ENCODE data around the gene USP47.

Gene USP47

GRCh38 chr11:11958403-11959231, 116.8 kb downstream of the USP47 start:
- Mint-ChIP-seq H3K9me3 (no peaks in the 10 kb centered on the region), H3K27ac (ENCODE audit: low read depth) (peak overlapping the region; percentile 39), H3K27me3 (no peaks in the 10 kb centered on the region), H3K4me1 (peaks cover 28% of the 10 kb centered on the region), H3K4me3 (no peak overlapping the region), H3K36me3 (ENCODE audit: insufficient read depth) (peaks cover 35% of the 10 kb centered on the region)
- no peak for ATAC-seq (replicated peaks; ENCODE audit: extremely low read depth, poor library complexity, severe bottlenecking)
- no peak for DNase-seq (ENCODE audit: low spot score in 2 of 2)

GRCh38 chr11:11959601-11960000, 117.8 kb downstream of the USP47 start:
- no peak for DNase-seq (ENCODE audit: low spot score in 2 of 2)
- Mint-ChIP-seq H3K36me3 (ENCODE audit: insufficient read depth) (peaks cover 30% of the 10 kb centered on the region), H3K27ac (ENCODE audit: low read depth) (peak overlapping the region; percentile 84), H3K4me1 (peaks cover 28% of the 10 kb centered on the region), H3K27me3 (no peaks in the 10 kb centered on the region), H3K4me3 (no peak overlapping the region), H3K9me3 (no peaks in the 10 kb centered on the region)
- no peak for ATAC-seq (replicated peaks; ENCODE audit: extremely low read depth, poor library complexity, severe bottlenecking)

GRCh38 chr11:11960687-11961086, 118.9 kb downstream of the USP47 start:
- Mint-ChIP-seq H3K4me1 (peaks cover 32% of the 10 kb centered on the region), H3K4me3 (peak overlapping the region; percentile 57), H3K27ac (ENCODE audit: low read depth) (peak overlapping the region; percentile 84), H3K9me3 (no peaks in the 10 kb centered on the region), H3K27me3 (no peaks in the 10 kb centered on the region), H3K36me3 (ENCODE audit: insufficient read depth) (peaks cover 20% of the 10 kb centered on the region)
- peak; percentile 93 for ATAC-seq (replicated peaks; ENCODE audit: extremely low read depth, poor library complexity, severe bottlenecking)
- no peak for DNase-seq (ENCODE audit: low spot score in 2 of 2)

- Mint-ChIP-seq H3K9me3 (no peaks in the 10 kb centered on the region), H3K27me3 (no peaks in the 10 kb centered on the region), H3K4me3 (no peak overlapping the region), H3K36me3 (ENCODE audit: insufficient read depth) (peaks cover 13% of the 10 kb centered on the region), H3K4me1 (peaks cover 37% of the 10 kb centered on the region), H3K27ac (ENCODE audit: low read depth) (no peak overlapping the region)
- no peak for ATAC-seq (replicated peaks; ENCODE audit: extremely low read depth, poor library complexity, severe bottlenecking)
- DNase-seq (ENCODE audit: low spot score in 2 of 2) = no peak
Observed at GRCh38 chr11:11961399-11962028, 119.7 kb downstream of the USP47 start.

- Mint-ChIP-seq H3K4me3 (no peak overlapping the region), H3K4me1 (peaks cover 38% of the 10 kb centered on the region)
- DNase-seq (ENCODE audit: low spot score in 2 of 2) = no peak
Observed at GRCh38 chr11:11963067-11963466, 121.3 kb downstream of the USP47 start.

GRCh38 chr11:11963842-11964773, 122.3 kb downstream of the USP47 start:
- no peak for ATAC-seq (replicated peaks; ENCODE audit: extremely low read depth, poor library complexity, severe bottlenecking)
- no peaks in the 10 kb centered on the region for H3K27me3 Mint-ChIP-seq
- peaks cover 4% of the 10 kb centered on the region for H3K36me3 Mint-ChIP-seq (ENCODE audit: insufficient read depth)
- no peak overlapping the region for H3K4me3 Mint-ChIP-seq
- H3K27ac Mint-ChIP-seq (ENCODE audit: low read depth) = peak overlapping the region; percentile 19
- H3K9me3 Mint-ChIP-seq = no peaks in the 10 kb centered on the region
- peaks cover 38% of the 10 kb centered on the region for H3K4me1 Mint-ChIP-seq
- DNase-seq (ENCODE audit: low spot score in 2 of 2) = no peak

More at GRCh38 chr11:11963067-11963466, 121.3 kb downstream of the USP47 start:
- Mint-ChIP-seq H3K27me3 (no peaks in the 10 kb centered on the region), H3K9me3 (no peaks in the 10 kb centered on the region), H3K27ac (ENCODE audit: low read depth) (no peak overlapping the region), H3K36me3 (ENCODE audit: insufficient read depth) (peaks cover 6% of the 10 kb centered on the region)
- ATAC-seq (replicated peaks; ENCODE audit: extremely low read depth, poor library complexity, severe bottlenecking) = no peak

GRCh38 chr11:11964774-11965150, 123.0 kb downstream of the USP47 start:
- no peak overlapping the region for H3K4me3 Mint-ChIP-seq
- peak overlapping the region; percentile 19 for H3K27ac Mint-ChIP-seq (ENCODE audit: low read depth)
- no peaks in the 10 kb centered on the region for H3K27me3 Mint-ChIP-seq
- H3K9me3 Mint-ChIP-seq = no peaks in the 10 kb centered on the region
- peaks cover 4% of the 10 kb centered on the region for H3K36me3 Mint-ChIP-seq (ENCODE audit: insufficient read depth)
- ATAC-seq (replicated peaks; ENCODE audit: extremely low read depth, poor library complexity, severe bottlenecking) (no peak), DNase-seq (ENCODE audit: low spot score in 2 of 2) (no peak)
- H3K4me1 Mint-ChIP-seq = peaks cover 35% of the 10 kb centered on the region

GRCh38 chr11:11965192-11965591, 123.4 kb downstream of the USP47 start:
- H3K9me3 Mint-ChIP-seq = no peaks in the 10 kb centered on the region
- no peak overlapping the region for H3K4me3 Mint-ChIP-seq
- peaks cover 31% of the 10 kb centered on the region for H3K4me1 Mint-ChIP-seq
- no peak for DNase-seq (ENCODE audit: low spot score in 2 of 2)
- H3K36me3 Mint-ChIP-seq (ENCODE audit: insufficient read depth) = peaks cover 4% of the 10 kb centered on the region
- no peaks in the 10 kb centered on the region for H3K27me3 Mint-ChIP-seq
- no peak overlapping the region for H3K27ac Mint-ChIP-seq (ENCODE audit: low read depth)
- ATAC-seq (replicated peaks; ENCODE audit: extremely low read depth, poor library complexity, severe bottlenecking) = no peak

GRCh38 chr11:11965656-11966353, 124.0 kb downstream of the USP47 start:
- Mint-ChIP-seq H3K4me3 (no peak overlapping the region), H3K27ac (ENCODE audit: low read depth) (peak overlapping the region; percentile 74), H3K36me3 (ENCODE audit: insufficient read depth) (peaks cover 4% of the 10 kb centered on the region), H3K27me3 (no peaks in the 10 kb centered on the region), H3K9me3 (no peaks in the 10 kb centered on the region), H3K4me1 (peaks cover 24% of the 10 kb centered on the region)
- no peak for DNase-seq (ENCODE audit: low spot score in 2 of 2)
- no peak for ATAC-seq (replicated peaks; ENCODE audit: extremely low read depth, poor library complexity, severe bottlenecking)

GRCh38 chr11:11966354-11966741, 124.6 kb downstream of the USP47 start:
- no peak overlapping the region for H3K4me3 Mint-ChIP-seq
- H3K4me1 Mint-ChIP-seq = peaks cover 19% of the 10 kb centered on the region
- peak overlapping the region; percentile 74 for H3K27ac Mint-ChIP-seq (ENCODE audit: low read depth)
- H3K36me3 Mint-ChIP-seq (ENCODE audit: insufficient read depth) = peaks cover 4% of the 10 kb centered on the region
- H3K9me3 Mint-ChIP-seq = no peaks in the 10 kb centered on the region
- DNase-seq (ENCODE audit: low spot score in 2 of 2) = no peak
- H3K27me3 Mint-ChIP-seq = no peaks in the 10 kb centered on the region
- no peak for ATAC-seq (replicated peaks; ENCODE audit: extremely low read depth, poor library complexity, severe bottlenecking)

GRCh38 chr11:11966826-11967668, 125.3 kb downstream of the USP47 start:
- H3K4me1 Mint-ChIP-seq = peaks cover 15% of the 10 kb centered on the region
- H3K27ac Mint-ChIP-seq (ENCODE audit: low read depth) = peak overlapping the region; percentile 74
- no peaks in the 10 kb centered on the region for H3K27me3 Mint-ChIP-seq
- no peak overlapping the region for H3K4me3 Mint-ChIP-seq
- ATAC-seq (replicated peaks; ENCODE audit: extremely low read depth, poor library complexity, severe bottlenecking) = peak; percentile 93
- peak; percentile 54 to 63 for DNase-seq (ENCODE audit: low spot score in 2 of 2)
- no peaks in the 10 kb centered on the region for H3K9me3 Mint-ChIP-seq
- peaks cover 4% of the 10 kb centered on the region for H3K36me3 Mint-ChIP-seq (ENCODE audit: insufficient read depth)
